Fibroblast of the aortic adventitia (primary cell): Measurements from ENCODE around the gene TUT7. TPM values are rescaled to one million over a fixed set of nuclear protein-coding genes. Genes with fewer than 3 reads are reported as not detected.

ENCODE experiments used
- DNase-seq: peaks from one replicate; pipeline ENCODE4 v3.0.0-alpha.2; 2010; ENCODE audit warnings: low read depth
- H3K4me3 ChIP-seq: 2 replicates; pipeline ENCODE4 v1.5.1; 2011; ENCODE audit warnings: low read depth, mild to moderate bottlenecking, control low read depth, low read length, moderate library complexity
- total RNA-seq: library from RNA; depleted of rRNA; stranded (reverse); fragments of >200 nt; gene quantifications from 2 replicates; pipeline ENCODE4 v1.2.3, GENCODE V29; 2012; ENCODE audit warnings: low replicate concordance
- TF ChIP-seq, protein P1 (sequence below): IDR thresholded peaks from 2 replicates; pipeline ENCODE4 v1.5.1; 2011; ENCODE audit warnings: mild to moderate bottlenecking, low read length, control low read depth, inconsistent platforms; ENCODE audit not compliant: insufficient read depth

TUT7 gene
- total RNA-seq, 1 donor = 44.2 TPM

- no peak for DNase-seq
- H3K4me3 ChIP-seq = no peak overlapping the region
- TF ChIP-seq, protein P1, sequence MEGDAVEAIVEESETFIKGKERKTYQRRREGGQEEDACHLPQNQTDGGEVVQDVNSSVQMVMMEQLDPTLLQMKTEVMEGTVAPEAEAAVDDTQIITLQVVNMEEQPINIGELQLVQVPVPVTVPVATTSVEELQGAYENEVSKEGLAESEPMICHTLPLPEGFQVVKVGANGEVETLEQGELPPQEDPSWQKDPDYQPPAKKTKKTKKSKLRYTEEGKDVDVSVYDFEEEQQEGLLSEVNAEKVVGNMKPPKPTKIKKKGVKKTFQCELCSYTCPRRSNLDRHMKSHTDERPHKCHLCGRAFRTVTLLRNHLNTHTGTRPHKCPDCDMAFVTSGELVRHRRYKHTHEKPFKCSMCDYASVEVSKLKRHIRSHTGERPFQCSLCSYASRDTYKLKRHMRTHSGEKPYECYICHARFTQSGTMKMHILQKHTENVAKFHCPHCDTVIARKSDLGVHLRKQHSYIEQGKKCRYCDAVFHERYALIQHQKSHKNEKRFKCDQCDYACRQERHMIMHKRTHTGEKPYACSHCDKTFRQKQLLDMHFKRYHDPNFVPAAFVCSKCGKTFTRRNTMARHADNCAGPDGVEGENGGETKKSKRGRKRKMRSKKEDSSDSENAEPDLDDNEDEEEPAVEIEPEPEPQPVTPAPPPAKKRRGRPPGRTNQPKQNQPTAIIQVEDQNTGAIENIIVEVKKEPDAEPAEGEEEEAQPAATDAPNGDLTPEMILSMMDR = no peak
These were observed 91.7 kb downstream of the TUT7 start for GRCh38 chr9:86262492-86262891.

DNA sequence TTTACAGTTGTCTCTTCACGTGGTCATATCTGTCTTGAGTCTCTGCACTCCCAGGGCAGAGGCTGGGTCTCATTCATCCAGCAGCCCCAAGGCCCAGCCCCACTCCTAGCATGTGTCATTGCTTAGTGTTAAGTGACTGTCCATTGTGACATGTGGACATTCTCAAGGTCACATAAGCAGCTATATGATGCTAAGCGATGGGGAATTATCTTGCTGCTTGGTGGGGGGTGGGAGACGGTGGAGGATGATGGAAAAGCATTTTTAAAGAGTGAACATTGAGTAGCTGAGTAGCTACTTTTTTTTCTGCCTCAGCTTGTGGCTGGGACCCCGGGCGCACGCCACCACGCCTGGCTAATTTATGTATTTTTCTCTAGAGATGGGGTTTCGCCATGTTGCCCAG lies 94.7 kb downstream of the TUT7 start, which contains the start of gene C9orf153:
TSS of gene C9orf153 (minus strand) at position 101 of the 400 bp plus-strand sequence. CDS start 30,054 bp downstream, outside the sequence.
- no peak within 1 kb of the TSS for H3K4me3 ChIP-seq
- DNase-seq = no peak
- TF ChIP-seq, protein P1 = no peak

GRCh38 chr9:86257391-86257790 lies 96.8 kb downstream of the TUT7 start:
- H3K4me3 ChIP-seq = no peak overlapping the region
- DNase-seq = no peak
- TF ChIP-seq, protein P1 = no peak

DNA sequence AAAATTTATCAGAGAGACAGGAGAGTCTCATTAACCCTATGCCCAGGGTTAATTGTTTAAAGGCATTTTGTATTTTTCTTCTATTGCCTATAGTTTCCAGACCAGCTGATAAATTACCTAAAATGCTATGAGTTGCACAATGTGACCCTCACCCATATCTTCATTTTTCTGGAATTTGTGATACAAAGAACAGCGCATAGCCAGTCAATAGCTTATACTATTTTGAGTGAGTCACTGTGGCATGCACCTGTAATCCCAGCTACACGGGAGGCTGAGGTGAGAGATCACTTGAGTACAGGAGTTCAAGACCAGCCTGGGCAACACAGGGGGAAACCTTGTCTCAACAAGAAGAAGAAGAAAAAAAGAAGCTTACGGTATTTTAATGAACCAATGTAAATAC lies 97.6 kb downstream of the TUT7 start:
- H3K4me3 ChIP-seq = no peak overlapping the region
- TF ChIP-seq, protein P1 = no peak
- no peak for DNase-seq

DNA sequence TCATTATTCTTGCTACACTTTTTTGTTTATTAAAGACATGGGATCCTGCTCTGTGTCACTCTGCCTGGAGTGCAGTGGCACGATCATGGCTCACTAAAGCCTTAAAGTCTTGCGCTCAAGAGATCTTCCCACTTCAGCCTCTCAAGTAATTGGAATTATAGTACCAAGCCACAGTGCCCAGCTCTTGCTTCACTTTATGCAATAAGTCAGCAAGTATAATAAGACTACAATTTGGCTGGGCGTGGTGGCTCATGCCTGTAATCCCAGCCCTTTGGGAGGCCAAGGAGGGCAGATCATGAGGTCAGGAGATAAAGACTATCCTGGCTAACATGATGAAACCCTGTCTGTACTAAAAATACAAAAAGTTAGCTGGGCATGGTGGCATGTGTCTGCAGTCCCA lies 100.6 kb downstream of the TUT7 start:
- H3K4me3 ChIP-seq = no peak overlapping the region
- no peak for DNase-seq
- TF ChIP-seq, protein P1 = no peak

GRCh38 chr9:86252870-86253269 lies 101.3 kb downstream of the TUT7 start:
- no peak for DNase-seq
- TF ChIP-seq, protein P1 = no peak
- H3K4me3 ChIP-seq = no peak overlapping the region

DNA sequence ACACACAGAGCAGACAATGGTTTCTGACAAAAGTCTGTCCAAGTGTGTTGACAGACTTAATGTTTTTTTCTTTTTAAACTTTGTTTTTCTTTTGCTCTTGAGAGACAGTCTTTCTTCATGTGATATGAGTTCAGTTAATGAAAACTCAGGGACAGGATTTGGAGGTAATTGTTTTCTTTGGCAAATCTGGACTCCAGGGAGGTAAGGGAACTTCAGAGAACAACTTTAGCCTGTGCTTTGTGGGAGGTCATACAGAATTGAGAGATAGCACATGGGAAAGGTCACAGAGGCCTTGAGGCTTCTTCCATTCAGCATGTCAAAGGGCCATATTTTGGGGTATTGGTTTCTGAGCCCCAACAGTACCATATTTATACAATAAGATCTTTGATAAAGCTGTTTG lies 104.1 kb downstream of the TUT7 start:
- no peak overlapping the region for H3K4me3 ChIP-seq
- DNase-seq = no peak
- TF ChIP-seq, protein P1 = no peak
